GM12864 (cell line): ENCODE results near the gene REXO4.
A peak's percentile ranks its signal among the peaks of the same experiment; 100 is the strongest.

Source experiments
- DNase-seq: peaks from one replicate; pipeline ENCODE4 v3.0.0-alpha.2; 2011; ENCODE audit warnings: low read depth
- H3K4me3 ChIP-seq: 2 replicates; pipeline ENCODE4 v1.5.1; 2011; ENCODE audit warnings: mild to moderate bottlenecking, low read depth, low read length, control low read depth
- CTCF ChIP-seq: IDR thresholded peaks from 2 replicates; pipeline ENCODE4 v1.5.1; 2011; ENCODE audit warnings: low read depth, mild to moderate bottlenecking, moderate library complexity, low read length, control low read depth, inconsistent platforms; ENCODE audit errors: missing control alignments

Gene REXO4

GRCh38 chr9:133375724-133376654, 41.8 kb downstream of the REXO4 start, which contains the start of the genes STKLD1 and SURF4:
Gene STKLD1 (plus strand): TSS chr9:133376366. CDS start chr9:133376474, 108 bp downstream.
Gene SURF4 (minus strand): TSS chr9:133376060. CDS start chr9:133375969, 91 bp downstream.
- peak within 1 kb of the TSS; percentile 89 for H3K4me3 ChIP-seq
- no peak for TF ChIP-seq CTCF
- peak; percentile 74 for DNase-seq

GRCh38 chr9:133375116-133375723, 42.6 kb downstream of the REXO4 start:
- no peak for TF ChIP-seq CTCF
- peak overlapping the region; percentile 89 for H3K4me3 ChIP-seq
- no peak for DNase-seq

GRCh38 chr9:133374612-133375115, 43.1 kb downstream of the REXO4 start:
- no peak for DNase-seq
- H3K4me3 ChIP-seq: peak overlapping the region; percentile 89

GRCh38 chr9:133372144-133372543, 45.7 kb downstream of the REXO4 start:
- H3K4me3 ChIP-seq: no peak overlapping the region
- no peak for DNase-seq
- no peak for TF ChIP-seq CTCF

More at GRCh38 chr9:133374612-133375115, 43.1 kb downstream of the REXO4 start:
- no peak for TF ChIP-seq CTCF

- DNase-seq: no peak
- TF ChIP-seq CTCF: peak; percentile 14
- no peak overlapping the region for H3K4me3 ChIP-seq
Measured at GRCh38 chr9:133371261-133371711, 46.5 kb downstream of the REXO4 start.

GRCh38 chr9:133370685-133371084, 47.1 kb downstream of the REXO4 start:
- TF ChIP-seq CTCF: no peak
- H3K4me3 ChIP-seq: no peak overlapping the region
- no peak for DNase-seq
